Endodermal cell (in vitro differentiated cells): ENCODE data around the gene COL28A1. TPM values are rescaled to one million over a fixed set of nuclear protein-coding genes. Genes with fewer than 3 reads are reported as not detected.

Experiments used
- DNase-seq: peaks from one replicate; pipeline ENCODE4 v3.0.0-alpha.2; 2017
- H3K27ac ChIP-seq: 2 replicates; pipeline ENCODE4 v1.5.1; 2013; ENCODE audit warnings: mild to moderate bottlenecking, low read depth, low read length, moderate library complexity
- H3K27me3 ChIP-seq: 2 replicates; pipeline ENCODE4 v1.6.1; 2013; ENCODE audit warnings: mild to moderate bottlenecking, low read length, moderate library complexity; ENCODE audit not compliant: insufficient read depth, control insufficient read depth, poor library complexity, severe bottlenecking
- H3K36me3 ChIP-seq: 2 replicates; pipeline ENCODE4 v1.7.0; 2013; ENCODE audit warnings: mild to moderate bottlenecking, low read length, moderate library complexity; ENCODE audit not compliant: control insufficient read depth, insufficient read depth
- H3K4me1 ChIP-seq: one replicate; pipeline ENCODE4 v1.7.0; 2013; ENCODE audit warnings: low read length; ENCODE audit not compliant: control insufficient read depth, insufficient read depth
- H3K4me3 ChIP-seq: 2 replicates; pipeline ENCODE4 v1.5.1; 2013; ENCODE audit warnings: mild to moderate bottlenecking, low read length, moderate library complexity
- H3K9ac ChIP-seq: 2 replicates; pipeline ENCODE4 v1.6.1; 2013; ENCODE audit warnings: mild to moderate bottlenecking, low read length, moderate library complexity; ENCODE audit not compliant: poor library complexity, severe bottlenecking; ENCODE audit errors: extremely low read depth
- H3K9me3 ChIP-seq: 2 replicates; pipeline ENCODE4 v1.6.1; 2013; ENCODE audit warnings: mild to moderate bottlenecking, low read length, moderate library complexity; ENCODE audit not compliant: control insufficient read depth
- H3K27ac Mint-ChIP-seq: 2 replicates; pipeline ENCODE4 v1.8.0; 2020; ENCODE audit warnings: mixed read lengths
- H3K27me3 Mint-ChIP-seq: 2 replicates; pipeline ENCODE4 v1.8.0; 2021; ENCODE audit warnings: mild to moderate bottlenecking, mixed read lengths; ENCODE audit not compliant: insufficient read depth
- H3K36me3 Mint-ChIP-seq: 2 replicates; pipeline ENCODE4 v1.8.0; 2020; ENCODE audit warnings: low read depth, mixed read lengths
- H3K4me1 Mint-ChIP-seq: 2 replicates; pipeline ENCODE4 v1.8.0; 2020; ENCODE audit warnings: mixed read lengths
- H3K4me3 Mint-ChIP-seq: 2 replicates; pipeline ENCODE4 v1.8.0; 2020; ENCODE audit warnings: mild to moderate bottlenecking, moderate library complexity, mixed read lengths
- H3K9me3 Mint-ChIP-seq: 2 replicates; pipeline ENCODE4 v1.8.0; 2020; ENCODE audit warnings: mild to moderate bottlenecking, mixed read lengths
- CTCF ChIP-seq: fragments of 200-600 bp; sonication (generic); conservative IDR thresholded peaks from 2 replicates; pipeline ENCODE4 v1.5.0; 2021; ENCODE audit warnings: antibody characterized with exemption, mild to moderate bottlenecking
- WGBS, 2 experiments: methylation state at CpG; one replicate each; pipeline versions ENCODE4 v1.1.5 to v1.1.7; 2013; ENCODE audit warnings: missing lambda C conversion rate in 2 of 2, mixed read lengths in 1 of 2; ENCODE audit not compliant: insufficient coverage in 1 of 2, insufficient read length in 1 of 2; 5-methylcytosine and 5-hydroxymethylcytosine counted together
- total RNA-seq, 2 donors: library from RNA; stranded (reverse); fragmentation: NEBNext Ultra II Directional in 1 of 2; extraction: Animal tissue kit (Norgen Biotek cat#: 25700) in 1 of 2; gene quantifications; 2 replicates in 1 of 2; 3 replicates in 1 of 2; pipeline ENCODE4 v1.2.1, GENCODE V29; 2021

Gene COL28A1
- total RNA-seq, 2 donors from 2014 or later = 0.44 to 1.2 TPM

GRCh38 chr7:7568553-7568952 is 32.9 kb upstream of the COL28A1 start:
- 95 to 100% methylated on average over 4 of the region's 4 CpGs for WGBS, 2 experiments
- Mint-ChIP-seq H3K4me3 (no peak overlapping the region), H3K36me3 (peaks cover 41% of the 10 kb centered on the region), H3K4me1 (peaks cover 13% of the 10 kb centered on the region), H3K9me3 (peaks cover 15% of the 10 kb centered on the region), H3K27me3 (no peaks in the 10 kb centered on the region), H3K27ac (no peak overlapping the region)
- no peak for DNase-seq
- H3K27ac ChIP-seq = no peak overlapping the region
- H3K9ac ChIP-seq = no peak overlapping the region
- TF ChIP-seq CTCF = no peak
- H3K9me3 ChIP-seq = peaks cover 13% of the 10 kb centered on the region
- H3K4me3 ChIP-seq = peak overlapping the region; percentile 97
- peaks cover 4% of the 10 kb centered on the region for H3K4me1 ChIP-seq
- peaks cover 44% of the 10 kb centered on the region for H3K36me3 ChIP-seq
- H3K27me3 ChIP-seq = no peaks in the 10 kb centered on the region

- peaks cover 13% of the 10 kb centered on the region for H3K9me3 ChIP-seq
- no peak overlapping the region for H3K27ac ChIP-seq
- Mint-ChIP-seq H3K9me3 (peaks cover 15% of the 10 kb centered on the region), H3K27ac (peak overlapping the region; percentile 67), H3K4me1 (peaks cover 18% of the 10 kb centered on the region), H3K36me3 (peaks cover 35% of the 10 kb centered on the region), H3K27me3 (no peaks in the 10 kb centered on the region), H3K4me3 (no peak overlapping the region)
- TF ChIP-seq CTCF = no peak
- H3K36me3 ChIP-seq = peaks cover 39% of the 10 kb centered on the region
- H3K4me1 ChIP-seq = peaks cover 8% of the 10 kb centered on the region
- H3K27me3 ChIP-seq = no peaks in the 10 kb centered on the region
- WGBS, 2 experiments = 83 to 89% methylated on average over 1 of the region's 2 CpGs
- peak overlapping the region; percentile 97 for H3K4me3 ChIP-seq
- no peak for DNase-seq
- peak overlapping the region; percentile 83 for H3K9ac ChIP-seq
Measured at GRCh38 chr7:7567898-7568531, 32.3 kb upstream of the COL28A1 start.

- peak within 1 kb of the TSS; percentile 97 for H3K4me3 ChIP-seq
- peak; percentile 93 for DNase-seq
- no peak for TF ChIP-seq CTCF
- H3K4me1 Mint-ChIP-seq = peaks cover 18% of the 10 kb centered on the region
- H3K9ac ChIP-seq = peak within 1 kb of the TSS; percentile 83
- peaks cover 29% of the 10 kb centered on the region for H3K36me3 Mint-ChIP-seq
- no peaks in the 10 kb centered on the region for H3K27me3 Mint-ChIP-seq
- no peaks in the 10 kb centered on the region for H3K27me3 ChIP-seq
- peaks cover 15% of the 10 kb centered on the region for H3K9me3 ChIP-seq
- peaks cover 15% of the 10 kb centered on the region for H3K9me3 Mint-ChIP-seq
- peaks cover 8% of the 10 kb centered on the region for H3K4me1 ChIP-seq
- H3K36me3 ChIP-seq = peaks cover 28% of the 10 kb centered on the region
- 0 to 1% methylated on average over 17 to 96 of the region's 96 CpGs for WGBS, 2 experiments
- H3K27ac ChIP-seq = peak within 1 kb of the TSS; percentile 69
- H3K27ac Mint-ChIP-seq = peak within 1 kb of the TSS; percentile 23
- no peak within 1 kb of the TSS for H3K4me3 Mint-ChIP-seq
Measured at GRCh38 chr7:7566651-7567611, 31.3 kb upstream of the COL28A1 start, which contains the start of gene MIOS. Gene MIOS (plus strand): TSS chr7:7566884. CDS start chr7:7572476, 5,592 bp downstream.
